OCI-LY7 (cell line): Measurements from ENCODE around the gene BPIFB3. TPM values are rescaled to one million over a fixed set of nuclear protein-coding genes. Genes with fewer than 3 reads are reported as not detected.

Experiments
- BruUV-seq: library from RNA; stranded (reverse); fragments of 400-500 nt; replicated peaks from 2 replicates; lab custom pipeline; 2021; lab: Mats Ljungman, UMichigan
- CTCF ChIA-PET: fragments of 300-600 bp; sonication (Branson Sonifier 250); formaldehyde crosslinking; loops from one replicate; lab custom pipeline; 2022; ENCODE audit warnings: antibody characterized with exemption; ENCODE audit not compliant: unreplicated experiment; lab: Charles Lee
- POLR2A ChIA-PET: fragments of 300-600 bp; sonication (Branson Sonifier 250); formaldehyde crosslinking; loops from one replicate; lab custom pipeline; 2022; ENCODE audit warnings: antibody characterized with exemption; lab: Charles Lee
- DNase-seq: peaks from one replicate; pipeline ENCODE4 v3.0.0-alpha.2; 2015; ENCODE audit warnings: low spot score
- H2AFZ ChIP-seq: fragments of 200-600 bp; sonication (generic), shearing (Covaris generic); 2 replicates; pipeline ENCODE4 v1.6.1; 2014; ENCODE audit warnings: mild to moderate bottlenecking, antibody characterized with exemption, low read length, moderate library complexity
- H3K27ac ChIP-seq: fragments of 200-600 bp; sonication (generic); 2 replicates; pipeline ENCODE4 v1.5.1; 2014; ENCODE audit warnings: mixed run types, low read depth, mild to moderate bottlenecking, moderate library complexity, low read length, inconsistent platforms; ENCODE audit not compliant: poor library complexity, severe bottlenecking
- H3K36me3 ChIP-seq: fragments of 200-600 bp; sonication (generic); 2 replicates; pipeline ENCODE4 v1.6.1; 2014; ENCODE audit warnings: mild to moderate bottlenecking, antibody characterized with exemption, low read length, moderate library complexity, mixed read lengths; ENCODE audit not compliant: insufficient read depth
- H3K4me1 ChIP-seq: fragments of 200-600 bp; sonication (generic); 2 replicates; pipeline ENCODE4 v1.5.1; 2014; ENCODE audit warnings: mild to moderate bottlenecking, low read length; ENCODE audit not compliant: insufficient read depth, poor library complexity, severe bottlenecking
- H3K4me2 ChIP-seq: fragments of 200-600 bp; sonication (generic); 2 replicates; pipeline ENCODE4 v1.6.1; 2014; ENCODE audit warnings: mild to moderate bottlenecking, low read length
- H3K4me3 ChIP-seq: fragments of 200-600 bp; sonication (generic); 2 replicates; pipeline ENCODE4 v1.5.1; 2014; ENCODE audit warnings: mild to moderate bottlenecking, low read depth, low read length; ENCODE audit not compliant: poor library complexity, severe bottlenecking
- H3K79me2 ChIP-seq: fragments of 200-600 bp; sonication (generic); 2 replicates; pipeline ENCODE4 v1.6.1; 2016; ENCODE audit warnings: low read depth, mild to moderate bottlenecking, low read length, moderate library complexity, mixed read lengths; ENCODE audit not compliant: insufficient read depth
- H3K9me2 ChIP-seq: fragments of 200-600 bp; sonication (generic); 2 replicates; pipeline ENCODE4 v1.6.1; 2016; ENCODE audit warnings: mild to moderate bottlenecking, low read length, mixed read lengths; ENCODE audit not compliant: insufficient read depth
- H3K9me3 ChIP-seq: fragments of 200-600 bp; sonication (generic); 2 replicates; pipeline ENCODE4 v1.6.1; 2014; ENCODE audit warnings: mild to moderate bottlenecking, mixed run types, low read length, mixed read lengths
- H4K20me1 ChIP-seq: fragments of 200-600 bp; sonication (generic); 2 replicates; pipeline ENCODE4 v1.6.1; 2014; ENCODE audit warnings: mild to moderate bottlenecking, antibody characterized with exemption, low read length, moderate library complexity, mixed read lengths; ENCODE audit not compliant: insufficient read depth
- EZH2phosphoT487 ChIP-seq: fragments of 200-600 bp; sonication (generic); IDR thresholded peaks from 2 replicates; pipeline ENCODE4 v1.6.1; 2018; ENCODE audit warnings: low read depth, borderline replicate concordance, mild to moderate bottlenecking, mixed run types, antibody characterized with exemption, low read length, moderate library complexity, mixed read lengths
- intact Hi-C: fragments of 100-400 bp; cut with micrococcal nuclease; formaldehyde crosslinking; loops from one replicate; pipeline ENCODE4 v1.10.0; 2022; ENCODE audit not compliant: unreplicated experiment
- total RNA-seq, 2 experiments: library from RNA; depleted of rRNA in 1 of 2; stranded (reverse); fragments of >200 nt in 1 of 2; shearing (Covaris generic) in 1 of 2; gene quantifications; 2 replicates each; pipeline ENCODE4 v1.2.3, GENCODE V29; 2014 to 2022
- TF ChIP-seq, protein P1 (sequence below): fragments of 200-600 bp; sonication (generic); conservative IDR thresholded peaks from 2 replicates; pipeline ENCODE4 v1.5.1; 2014; ENCODE audit warnings: mild to moderate bottlenecking, antibody characterized with exemption, low read length, moderate library complexity, mixed read lengths

BPIFB3 gene
- total RNA-seq, 2 experiments from 2014 or later, result not detected

DNA sequence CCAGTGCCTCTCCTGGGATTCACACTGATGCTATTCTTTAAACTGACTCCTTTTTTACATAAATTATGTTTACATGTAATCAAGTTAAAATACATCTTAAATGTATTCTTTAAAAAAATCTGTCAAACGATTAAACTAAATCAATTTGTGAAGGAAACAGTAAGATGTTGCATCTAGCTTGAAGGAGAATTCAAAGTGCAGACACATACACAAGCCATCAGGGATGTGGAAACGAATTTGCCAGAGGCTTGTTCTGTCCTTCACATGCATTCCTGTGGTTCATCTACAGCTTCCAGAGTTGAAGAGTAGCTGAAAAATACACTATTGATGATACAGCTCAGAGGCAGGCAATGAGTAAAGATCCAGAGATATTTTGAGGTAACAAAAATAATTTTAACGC, 7.3 kb upstream of the BPIFB3 start:
- TF ChIP-seq EZH2phosphoT487, result no peak
- POLR2A ChIA-PET, result interaction anchor here (0.6 kb wide), 1 partner anchor 1166 kb away, joined by 4 read pairs; no protein-coding TSS in a partner anchor
- BruUV-seq, result no TSS peak
- Histone ChIP-seq H2AFZ (no peak overlapping the region), H3K9me3 (no peaks in the 10 kb centered on the region), H3K4me2 (no peak overlapping the region), H3K9me2 (no peaks in the 10 kb centered on the region), H4K20me1 (no peaks in the 10 kb centered on the region), H3K36me3 (no peaks in the 10 kb centered on the region), H3K4me3 (no peak overlapping the region), H3K4me1 (no peaks in the 10 kb centered on the region), H3K79me2 (no peaks in the 10 kb centered on the region), H3K27ac (no peak overlapping the region)
- CTCF ChIA-PET, result no interaction called here
- no peak for DNase-seq
- intact Hi-C loops, result no loop called here

DNA sequence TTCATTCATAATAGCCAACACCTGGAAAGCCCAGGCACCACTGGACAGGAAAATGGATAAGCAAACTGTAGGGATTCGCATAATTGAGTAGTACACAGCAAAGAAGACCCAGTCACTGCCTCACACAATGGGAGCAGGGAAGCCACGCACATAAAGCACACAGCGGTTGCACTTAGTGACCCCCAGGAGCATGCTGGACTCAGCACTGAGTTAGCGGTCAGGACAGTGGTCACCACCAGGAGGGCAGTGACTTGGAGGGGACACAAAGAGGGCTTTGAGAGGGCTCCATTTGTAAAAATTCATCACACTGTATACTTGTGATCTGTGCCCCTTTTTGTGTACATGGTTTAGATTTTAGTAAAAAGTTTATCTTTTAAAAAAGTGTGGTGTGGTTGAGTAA, 2.4 kb upstream of the BPIFB3 start:
- Histone ChIP-seq H3K36me3 (no peaks in the 10 kb centered on the region), H4K20me1 (no peaks in the 10 kb centered on the region), H3K9me3 (no peaks in the 10 kb centered on the region), H3K4me3 (no peak overlapping the region), H3K9me2 (no peaks in the 10 kb centered on the region), H2AFZ (no peak overlapping the region), H3K27ac (no peak overlapping the region), H3K4me2 (no peak overlapping the region), H3K79me2 (no peaks in the 10 kb centered on the region), H3K4me1 (no peaks in the 10 kb centered on the region)
- intact Hi-C loops, result no loop called here
- POLR2A ChIA-PET, result no interaction called here
- TF ChIP-seq EZH2phosphoT487, result no peak
- TF ChIP-seq, protein P1, sequence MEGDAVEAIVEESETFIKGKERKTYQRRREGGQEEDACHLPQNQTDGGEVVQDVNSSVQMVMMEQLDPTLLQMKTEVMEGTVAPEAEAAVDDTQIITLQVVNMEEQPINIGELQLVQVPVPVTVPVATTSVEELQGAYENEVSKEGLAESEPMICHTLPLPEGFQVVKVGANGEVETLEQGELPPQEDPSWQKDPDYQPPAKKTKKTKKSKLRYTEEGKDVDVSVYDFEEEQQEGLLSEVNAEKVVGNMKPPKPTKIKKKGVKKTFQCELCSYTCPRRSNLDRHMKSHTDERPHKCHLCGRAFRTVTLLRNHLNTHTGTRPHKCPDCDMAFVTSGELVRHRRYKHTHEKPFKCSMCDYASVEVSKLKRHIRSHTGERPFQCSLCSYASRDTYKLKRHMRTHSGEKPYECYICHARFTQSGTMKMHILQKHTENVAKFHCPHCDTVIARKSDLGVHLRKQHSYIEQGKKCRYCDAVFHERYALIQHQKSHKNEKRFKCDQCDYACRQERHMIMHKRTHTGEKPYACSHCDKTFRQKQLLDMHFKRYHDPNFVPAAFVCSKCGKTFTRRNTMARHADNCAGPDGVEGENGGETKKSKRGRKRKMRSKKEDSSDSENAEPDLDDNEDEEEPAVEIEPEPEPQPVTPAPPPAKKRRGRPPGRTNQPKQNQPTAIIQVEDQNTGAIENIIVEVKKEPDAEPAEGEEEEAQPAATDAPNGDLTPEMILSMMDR, result no peak
- CTCF ChIA-PET, result no interaction called here
- BruUV-seq, result no TSS peak
- no peak for DNase-seq

GRCh38 chr20:33054381-33054780, 678 bp downstream of the BPIFB3 start:
- no peak for DNase-seq
- no peak overlapping the region for H2AFZ ChIP-seq
- H4K20me1 ChIP-seq, result no peaks in the 10 kb centered on the region
- H3K4me3 ChIP-seq, result no peak overlapping the region
- no TSS peak for BruUV-seq
- no peaks in the 10 kb centered on the region for H3K9me2 ChIP-seq
- no peaks in the 10 kb centered on the region for H3K36me3 ChIP-seq
- intact Hi-C loops, result no loop called here
- no peak overlapping the region for H3K27ac ChIP-seq
- H3K4me1 ChIP-seq, result no peaks in the 10 kb centered on the region
- ChIA-PET POLR2A (no interaction called here), CTCF (no interaction called here)
- TF ChIP-seq, protein P1, result no peak
- TF ChIP-seq EZH2phosphoT487, result no peak
- no peak overlapping the region for H3K4me2 ChIP-seq
- H3K9me3 ChIP-seq, result no peaks in the 10 kb centered on the region
- H3K79me2 ChIP-seq, result no peaks in the 10 kb centered on the region
